ENCODE measurements around the gene BTBD9.

GRCh38 chr6:38436726-38437465 lies 202.8 kb downstream of the BTBD9 start:
- TF ChIP-seq CTCF (IDR thresholded peaks at IDR 0.05; ENCODE audit: insufficient read depth, low read depth, low read length) (no peak), EZH2 (IDR thresholded peaks at IDR 0.05; ENCODE audit: insufficient read depth, low read length) (no peak)
